Endothelial cell of umbilical vein (primary cell): ENCODE results near the gene CHD5. TPM values are rescaled to one million over a fixed set of nuclear protein-coding genes. Genes with fewer than 3 reads are reported as not detected.

Source experiments
- BruUV-seq: library from RNA; stranded (reverse); fragments of 400-500 nt; replicated peaks from 2 replicates; lab custom pipeline; 2021; lab: Mats Ljungman, UMichigan
- CTCF ChIA-PET: fragments of 300-600, 350-600 bp; sonication (Branson Sonifier 250); formaldehyde crosslinking; loops from one replicate; lab custom pipeline; 2021; ENCODE audit warnings: antibody characterized with exemption, inconsistent platforms; lab: Charles Lee
- POLR2A ChIA-PET: fragments of 300-600, 350-600 bp; sonication (Branson Sonifier 250); formaldehyde crosslinking; loops from one replicate; lab custom pipeline; 2021; ENCODE audit warnings: antibody characterized with exemption, inconsistent platforms; lab: Charles Lee
- DNase-seq: peaks from one replicate; pipeline ENCODE4 v3.0.0-alpha.2; 2011; ENCODE audit warnings: low read depth, low spot score
- FAIRE-seq: peaks from 2 replicates; lab custom pipeline; 2011; peaks lifted over from hg19 to GRCh38; lab: Jason Lieb, UNC
- H2AFZ ChIP-seq: 2 replicates; pipeline ENCODE4 v1.6.0; 2012; ENCODE audit warnings: low read depth, low read length, control low read depth, inconsistent platforms
- H3K27ac ChIP-seq: 2 replicates; pipeline ENCODE4 v1.5.1; 2011; ENCODE audit warnings: low read depth, mild to moderate bottlenecking, control low read depth, low read length, moderate library complexity; ENCODE audit not compliant: insufficient read depth
- H3K27me3 ChIP-seq, 2 experiments: 2 replicates each; pipeline versions ENCODE4 v1.6.0 to v1.6.1; 2011; ENCODE audit warnings: low read length in 2 of 2, mixed read lengths in 1 of 2; ENCODE audit not compliant: control insufficient read depth in 2 of 2, insufficient read depth in 2 of 2
- H3K36me3 ChIP-seq, 2 experiments: 2 replicates in 1 of 2; 3 replicates in 1 of 2; pipeline ENCODE4 v1.5.1; 2011; ENCODE audit warnings: low read length in 2 of 2, mild to moderate bottlenecking in 1 of 2, moderate library complexity in 1 of 2; ENCODE audit not compliant: control insufficient read depth in 2 of 2, insufficient read depth in 2 of 2; ENCODE audit errors: extremely low read depth in 1 of 2
- H3K4me1 ChIP-seq: 3 replicates; pipeline ENCODE4 v1.5.1; 2011; ENCODE audit warnings: mild to moderate bottlenecking, low read length; ENCODE audit not compliant: control insufficient read depth, insufficient read depth; ENCODE audit errors: extremely low read depth
- H3K4me2 ChIP-seq: 2 replicates; pipeline ENCODE4 v1.6.1; 2011; ENCODE audit warnings: low read length, control low read depth, mixed read lengths; ENCODE audit not compliant: insufficient read depth
- H3K4me3 ChIP-seq, 3 experiments: fragments of 200-600 bp in 1 of 3; sonication (generic), shearing (Covaris generic) in 1 of 3; replicated peaks in 1 of 3; 2 replicates each; pipeline ENCODE4 v1.5.1; 2011 to 2016; ENCODE audit warnings: control low read depth in 3 of 3, low read length in 3 of 3, mild to moderate bottlenecking in 2 of 3, inconsistent platforms in 1 of 3, low read depth in 1 of 3, moderate library complexity in 1 of 3; ENCODE audit not compliant: insufficient read depth in 1 of 3
- H3K79me2 ChIP-seq: 2 replicates; pipeline ENCODE4 v1.6.0; 2012; ENCODE audit warnings: low read length, inconsistent platforms; ENCODE audit not compliant: control insufficient read depth, insufficient read depth
- H3K9ac ChIP-seq: replicated peaks from 2 replicates; pipeline ENCODE3; 2011; ENCODE audit warnings: low read length, control low read depth; ENCODE audit not compliant: insufficient read depth; ENCODE audit errors: extremely low read depth
- H3K9me1 ChIP-seq: replicated peaks from 3 replicates; pipeline ENCODE4 v1.6.0; 2011; ENCODE audit warnings: mild to moderate bottlenecking, low read length; ENCODE audit not compliant: control insufficient read depth, insufficient read depth; ENCODE audit errors: extremely low read depth
- H3K9me3 ChIP-seq: replicated peaks from 2 replicates; pipeline ENCODE4 v1.5.1; 2012; ENCODE audit warnings: low read length, inconsistent platforms; ENCODE audit not compliant: control insufficient read depth, insufficient read depth
- H4K20me1 ChIP-seq: replicated peaks from 2 replicates; pipeline ENCODE3; 2011; ENCODE audit warnings: mild to moderate bottlenecking, low read length; ENCODE audit not compliant: control insufficient read depth, insufficient read depth; ENCODE audit errors: extremely low read depth
- GATA2 ChIP-seq: IDR thresholded peaks from 2 replicates; pipeline ENCODE4 v1.7.0; 2011; ENCODE audit warnings: low read depth, mild to moderate bottlenecking, moderate library complexity, mixed read lengths, low read length; ENCODE audit not compliant: insufficient read length, insufficient read depth
- JUN ChIP-seq: IDR thresholded peaks from 2 replicates; pipeline ENCODE4 v1.6.1; 2011; ENCODE audit warnings: borderline replicate concordance, low read depth; ENCODE audit not compliant: insufficient read length, insufficient read depth
- MYC ChIP-seq: IDR thresholded peaks from one replicate; pipeline ENCODE4 v1.6.1; 2011; ENCODE audit warnings: mild to moderate bottlenecking, low read depth, low read length
- POLR2A ChIP-seq: IDR thresholded peaks from 2 replicates; pipeline ENCODE4 v1.6.1; 2012; ENCODE audit warnings: low read depth, mild to moderate bottlenecking, control low read depth, low read length
- POLR2AphosphoS5 ChIP-seq: IDR thresholded peaks from 2 replicates; pipeline ENCODE4 v1.6.1; 2012; ENCODE audit warnings: low read depth, mild to moderate bottlenecking, control low read depth, low read length, moderate library complexity; ENCODE audit not compliant: insufficient read depth
- dilution Hi-C: fragments of 300-500 bp; cut with MboI; formaldehyde crosslinking; loops from one replicate; pipeline ENCODE4 v1.15.0; 2019; ENCODE audit warnings: low sequenced_read_pairs; ENCODE audit not compliant: extremely low pct_ligation_motif_present
- intact Hi-C: fragments of 100-400 bp; cut with micrococcal nuclease; formaldehyde crosslinking; loops from one replicate; pipeline ENCODE4 v1.10.0; 2022
- polyA plus RNA-seq, 4 experiments: library from polyadenylated mRNA; depleted of rRNA in 3 of 4; stranded (reverse) in 3 of 4; unstranded in 1 of 4; fragments of >200 nt; gene quantifications; 2 replicates each; pipeline versions ENCODE4 v1.2.1 to v1.2.3, GENCODE V29; 2011 to 2012; ENCODE audit warnings: missing spikeins in 1 of 4
- total RNA-seq: library from RNA; stranded (reverse); gene quantifications from 2 replicates; pipeline ENCODE4 v1.2.3, GENCODE V29; 2021
- TF ChIP-seq, protein P1 (sequence below), 2 donors: IDR thresholded peaks; 1 replicate in 1 of 2; 2 replicates in 1 of 2; pipeline ENCODE4 v1.5.1; 2011; ENCODE audit warnings: low read length in 2 of 2, mild to moderate bottlenecking in 2 of 2, moderate library complexity in 2 of 2, control low read depth in 1 of 2, inconsistent platforms in 1 of 2, low read depth in 1 of 2; ENCODE audit not compliant: insufficient read depth in 1 of 2; ENCODE audit errors: extremely low read depth in 1 of 2
- TF ChIP-seq, protein P2 (sequence below): IDR thresholded peaks from 2 replicates; pipeline ENCODE4 v1.6.1; 2011; ENCODE audit not compliant: insufficient read depth, insufficient read length

CHD5 gene
- total and polyA plus RNA-seq, 2 donors (not counting 3 experiments of a cell fraction or from before 2014, with no cell fraction given) = 0.04 to 0.11 TPM

- intact Hi-C loops = no loop called here
- FAIRE-seq (no peak), DNase-seq (no peak)
- H3K4me1 ChIP-seq = peaks cover 7% of the 10 kb centered on the region
- H3K79me2 ChIP-seq = no peaks in the 10 kb centered on the region
- H2AFZ ChIP-seq = no peak overlapping the region
- CTCF ChIA-PET = interaction anchor here (1.0 kb wide), 1 partner anchor 33 kb away, joined by 4 read pairs; no protein-coding TSS in a partner anchor
- dilution Hi-C loops = no loop called here
- no peaks in the 10 kb centered on the region for H3K9me3 ChIP-seq
- no peak overlapping the region for H3K4me2 ChIP-seq
- H3K27ac ChIP-seq = no peak overlapping the region
- H3K9me1 ChIP-seq = no peaks in the 10 kb centered on the region
- no peak overlapping the region for H3K4me3 ChIP-seq
- BruUV-seq = no TSS peak
- peaks cover 2 to 5% of the 10 kb centered on the region in 2 experiments for H3K27me3 ChIP-seq
- no peak overlapping the region for H3K9ac ChIP-seq
- POLR2A ChIA-PET = no interaction called here
- TF ChIP-seq GATA2 (no peak), MYC (no peak), POLR2A (no peak), POLR2AphosphoS5 (no peak), JUN (no peak)
- TF ChIP-seq, protein P1, sequence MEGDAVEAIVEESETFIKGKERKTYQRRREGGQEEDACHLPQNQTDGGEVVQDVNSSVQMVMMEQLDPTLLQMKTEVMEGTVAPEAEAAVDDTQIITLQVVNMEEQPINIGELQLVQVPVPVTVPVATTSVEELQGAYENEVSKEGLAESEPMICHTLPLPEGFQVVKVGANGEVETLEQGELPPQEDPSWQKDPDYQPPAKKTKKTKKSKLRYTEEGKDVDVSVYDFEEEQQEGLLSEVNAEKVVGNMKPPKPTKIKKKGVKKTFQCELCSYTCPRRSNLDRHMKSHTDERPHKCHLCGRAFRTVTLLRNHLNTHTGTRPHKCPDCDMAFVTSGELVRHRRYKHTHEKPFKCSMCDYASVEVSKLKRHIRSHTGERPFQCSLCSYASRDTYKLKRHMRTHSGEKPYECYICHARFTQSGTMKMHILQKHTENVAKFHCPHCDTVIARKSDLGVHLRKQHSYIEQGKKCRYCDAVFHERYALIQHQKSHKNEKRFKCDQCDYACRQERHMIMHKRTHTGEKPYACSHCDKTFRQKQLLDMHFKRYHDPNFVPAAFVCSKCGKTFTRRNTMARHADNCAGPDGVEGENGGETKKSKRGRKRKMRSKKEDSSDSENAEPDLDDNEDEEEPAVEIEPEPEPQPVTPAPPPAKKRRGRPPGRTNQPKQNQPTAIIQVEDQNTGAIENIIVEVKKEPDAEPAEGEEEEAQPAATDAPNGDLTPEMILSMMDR (IDR thresholded peaks at IDR 0.05; ENCODE audit: extremely low read depth in 1 of 2, insufficient read depth in 1 of 2, low read depth in 1 of 2, low read length in 2 of 2) = no peak
- TF ChIP-seq, protein P2, sequence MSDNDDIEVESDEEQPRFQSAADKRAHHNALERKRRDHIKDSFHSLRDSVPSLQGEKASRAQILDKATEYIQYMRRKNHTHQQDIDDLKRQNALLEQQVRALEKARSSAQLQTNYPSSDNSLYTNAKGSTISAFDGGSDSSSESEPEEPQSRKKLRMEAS = no peak
- H4K20me1 ChIP-seq = no peaks in the 10 kb centered on the region
- H3K36me3 ChIP-seq = no peaks in the 10 kb centered on the region
Measured at GRCh38 chr1:6211731-6212130, 31.6 kb upstream of the CHD5 start.
